Suprapubic skin (tissue), 4 donors: Measurements from ENCODE around the gene RGMA. TPM values are rescaled to one million over a fixed set of nuclear protein-coding genes. Genes with fewer than 3 reads are reported as not detected.

Experiments used
- DNase-seq, 2 donors: peaks; one replicate each; pipeline ENCODE4 v3.0.0-alpha.2; 2019; ENCODE audit warnings: low spot score in 2 of 2
- H3K27ac ChIP-seq: fragments of 200-600 bp; sonication (generic); one replicate; pipeline ENCODE4 v1.5.1; 2019
- H3K27me3 ChIP-seq: fragments of 200-600 bp; sonication (generic); one replicate; pipeline ENCODE4 v1.5.1; 2019
- H3K36me3 ChIP-seq: fragments of 200-600 bp; sonication (generic); one replicate; pipeline ENCODE4 v1.5.1; 2019
- H3K4me1 ChIP-seq: fragments of 200-600 bp; sonication (generic); one replicate; pipeline ENCODE4 v1.5.1; 2019
- H3K4me3 ChIP-seq: fragments of 200-600 bp; sonication (generic); one replicate; pipeline ENCODE4 v1.5.1; 2019; ENCODE audit warnings: mild to moderate bottlenecking
- H3K9me3 ChIP-seq: fragments of 200-600 bp; sonication (generic); one replicate; pipeline ENCODE4 v1.5.1; 2019
- EP300 ChIP-seq: sonication (generic); formaldehyde crosslinking; IDR thresholded peaks from one replicate; pipeline ENCODE4 v1.6.1; 2017; ENCODE audit warnings: antibody characterized with exemption
- POLR2A ChIP-seq, 2 donors: fragments of 450-650 bp; IDR thresholded peaks; one replicate each; pipeline ENCODE4 v1.6.1; 2017; ENCODE audit warnings: antibody characterized with exemption in 2 of 2, mild to moderate bottlenecking in 2 of 2, moderate library complexity in 2 of 2
- POLR2AphosphoS5 ChIP-seq, 3 donors: sonication (generic); formaldehyde crosslinking; IDR thresholded peaks; one replicate each; pipeline ENCODE4 v1.6.1; 2017; ENCODE audit warnings: antibody characterized with exemption in 3 of 3
- WGBS: methylation state at CpG from one replicate; pipeline ENCODE4 v1.1.5; 2018; 5-methylcytosine and 5-hydroxymethylcytosine counted together
- total RNA-seq, 4 donors: library from RNA; depleted of rRNA; stranded (reverse); fragments of >200 nt; gene quantifications; one replicate each; pipeline ENCODE4 v1.1.0, GENCODE V29; 2016
- TF ChIP-seq, protein P1 (sequence below), 2 donors: fragments of 200-600 bp in 1 of 2; fragments of 450-650 bp in 1 of 2; sonication (generic) in 1 of 2; IDR thresholded peaks; one replicate each; pipeline ENCODE4 v1.5.1; 2016 to 2019; ENCODE audit warnings: antibody characterized with exemption in 2 of 2, mild to moderate bottlenecking in 1 of 2, moderate library complexity in 1 of 2

RGMA gene
- total RNA-seq, 4 donors from 2014 or later = 11.1 to 18.7 (median 15.6) TPM

DNA sequence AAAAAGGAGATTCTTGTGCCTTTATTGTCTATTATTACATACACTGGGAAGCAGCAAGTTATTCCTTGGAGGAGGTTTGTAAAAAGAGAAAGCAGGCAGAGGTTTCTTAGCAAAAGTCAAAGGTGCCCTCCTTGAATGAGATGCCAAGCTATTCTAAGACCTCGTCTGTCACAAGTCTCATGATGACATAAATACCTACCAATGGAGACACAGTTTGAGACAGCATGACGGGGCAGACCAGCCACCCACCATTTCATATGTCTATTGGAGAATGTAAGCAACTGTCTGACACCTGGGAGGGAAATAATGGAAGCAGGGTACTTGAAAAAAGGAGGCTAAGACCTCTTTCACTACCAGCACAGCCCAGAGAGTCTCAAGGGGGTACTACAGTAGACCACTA is 2.2 kb downstream of the RGMA start:
- Histone ChIP-seq H3K4me3 (no peak overlapping the region), H3K9me3 (no peaks in the 10 kb centered on the region), H3K36me3 (no peaks in the 10 kb centered on the region), H3K4me1 (peaks cover 25% of the 10 kb centered on the region), H3K27me3 (peaks cover 25% of the 10 kb centered on the region), H3K27ac (no peak overlapping the region)
- 78% methylated on average over 2 of the region's 2 CpGs for WGBS
- no peak for TF ChIP-seq EP300
- TF ChIP-seq POLR2AphosphoS5 (IDR thresholded peaks at IDR 0.05) = no peak
- no peak for TF ChIP-seq POLR2A (IDR thresholded peaks at IDR 0.05)
- TF ChIP-seq, protein P1, sequence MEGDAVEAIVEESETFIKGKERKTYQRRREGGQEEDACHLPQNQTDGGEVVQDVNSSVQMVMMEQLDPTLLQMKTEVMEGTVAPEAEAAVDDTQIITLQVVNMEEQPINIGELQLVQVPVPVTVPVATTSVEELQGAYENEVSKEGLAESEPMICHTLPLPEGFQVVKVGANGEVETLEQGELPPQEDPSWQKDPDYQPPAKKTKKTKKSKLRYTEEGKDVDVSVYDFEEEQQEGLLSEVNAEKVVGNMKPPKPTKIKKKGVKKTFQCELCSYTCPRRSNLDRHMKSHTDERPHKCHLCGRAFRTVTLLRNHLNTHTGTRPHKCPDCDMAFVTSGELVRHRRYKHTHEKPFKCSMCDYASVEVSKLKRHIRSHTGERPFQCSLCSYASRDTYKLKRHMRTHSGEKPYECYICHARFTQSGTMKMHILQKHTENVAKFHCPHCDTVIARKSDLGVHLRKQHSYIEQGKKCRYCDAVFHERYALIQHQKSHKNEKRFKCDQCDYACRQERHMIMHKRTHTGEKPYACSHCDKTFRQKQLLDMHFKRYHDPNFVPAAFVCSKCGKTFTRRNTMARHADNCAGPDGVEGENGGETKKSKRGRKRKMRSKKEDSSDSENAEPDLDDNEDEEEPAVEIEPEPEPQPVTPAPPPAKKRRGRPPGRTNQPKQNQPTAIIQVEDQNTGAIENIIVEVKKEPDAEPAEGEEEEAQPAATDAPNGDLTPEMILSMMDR (IDR thresholded peaks at IDR 0.05) = no peak
- DNase-seq = no peak

DNA sequence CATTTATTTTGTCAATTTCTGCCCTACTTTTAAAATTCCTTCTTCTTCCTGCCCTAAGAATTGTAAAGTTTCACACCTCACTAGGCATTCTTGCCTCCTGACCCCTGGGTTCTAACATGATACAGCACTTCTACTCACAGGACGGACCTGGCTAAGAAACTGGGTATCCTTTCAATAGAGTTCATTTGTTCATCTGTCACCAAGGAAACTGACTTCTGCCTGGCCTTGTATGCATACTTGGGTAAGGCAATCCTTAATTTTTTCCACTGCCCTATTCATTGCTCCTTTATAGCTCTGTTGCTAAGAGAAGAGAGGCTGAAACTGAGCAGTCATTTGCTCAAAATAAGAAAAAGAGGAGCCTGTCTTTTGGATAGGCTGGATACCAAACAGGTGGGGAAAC is 3.3 kb downstream of the RGMA start:
- H3K27me3 ChIP-seq = peaks cover 25% of the 10 kb centered on the region
- H3K27ac ChIP-seq = no peak overlapping the region
- TF ChIP-seq EP300 = no peak
- no peak for TF ChIP-seq POLR2A (IDR thresholded peaks at IDR 0.05)
- TF ChIP-seq POLR2AphosphoS5 (IDR thresholded peaks at IDR 0.05) = no peak
- TF ChIP-seq, protein P1 (IDR thresholded peaks at IDR 0.05) = no peak
- DNase-seq = no peak
- 91% methylated on average over 1 of the region's 1 CpG for WGBS
- no peaks in the 10 kb centered on the region for H3K9me3 ChIP-seq
- no peaks in the 10 kb centered on the region for H3K36me3 ChIP-seq
- peaks cover 25% of the 10 kb centered on the region for H3K4me1 ChIP-seq
- H3K4me3 ChIP-seq = no peak overlapping the region

DNA sequence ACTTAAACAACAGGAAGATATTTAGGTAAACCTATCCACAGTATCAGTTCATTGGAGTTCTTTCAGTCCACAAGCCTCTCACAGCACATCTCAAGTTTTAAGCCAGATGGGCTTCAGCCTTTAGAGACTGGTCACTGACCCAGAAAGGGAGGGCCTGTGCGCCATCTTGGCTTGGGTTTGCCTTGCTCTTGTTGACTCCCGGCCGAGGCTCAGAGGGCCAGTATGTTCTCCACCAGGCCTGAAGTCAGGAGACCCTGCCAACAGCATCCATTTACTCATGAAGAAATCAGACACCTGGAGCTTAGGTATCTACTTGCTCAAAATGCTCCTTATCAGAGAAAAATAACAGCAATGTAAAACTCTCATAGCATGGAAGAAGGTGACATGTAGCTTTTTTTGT is 6.2 kb downstream of the RGMA start:
- Histone ChIP-seq H3K27me3 (peaks cover 16% of the 10 kb centered on the region), H3K4me1 (peaks cover 7% of the 10 kb centered on the region), H3K4me3 (no peak overlapping the region), H3K36me3 (no peaks in the 10 kb centered on the region), H3K27ac (no peak overlapping the region), H3K9me3 (no peaks in the 10 kb centered on the region)
- TF ChIP-seq POLR2A (IDR thresholded peaks at IDR 0.05) (no peak), POLR2AphosphoS5 (IDR thresholded peaks at IDR 0.05) (no peak), EP300 (no peak)
- TF ChIP-seq, protein P1 (IDR thresholded peaks at IDR 0.05) = no peak
- 94% methylated on average over 3 of the region's 3 CpGs for WGBS
- no peak for DNase-seq

DNA sequence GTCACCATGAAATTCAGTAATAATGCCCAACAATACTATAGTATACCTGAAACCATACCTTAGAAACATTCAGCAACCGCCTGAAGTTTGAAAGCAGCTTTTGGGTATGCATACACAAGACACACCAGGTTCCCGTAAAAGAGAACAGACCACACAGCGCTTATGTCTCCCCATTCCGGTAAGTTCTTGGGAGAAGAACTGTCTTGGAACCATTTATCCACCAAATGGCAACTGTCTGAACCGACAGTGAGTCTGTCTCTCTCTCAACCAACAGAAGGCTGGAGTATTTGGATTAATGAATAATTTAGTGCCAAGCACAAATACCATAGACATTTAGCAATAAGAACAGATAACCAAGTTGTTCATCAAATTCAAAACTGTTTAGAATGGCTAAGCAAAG is 7.6 kb downstream of the RGMA start:
- Histone ChIP-seq H3K9me3 (no peaks in the 10 kb centered on the region), H3K27ac (no peak overlapping the region), H3K27me3 (peaks cover 8% of the 10 kb centered on the region), H3K4me3 (no peak overlapping the region), H3K36me3 (no peaks in the 10 kb centered on the region), H3K4me1 (no peaks in the 10 kb centered on the region)
- no peak for DNase-seq
- TF ChIP-seq POLR2A (IDR thresholded peaks at IDR 0.05) (no peak), POLR2AphosphoS5 (IDR thresholded peaks at IDR 0.05) (no peak), EP300 (no peak)
- TF ChIP-seq, protein P1 (IDR thresholded peaks at IDR 0.05) = no peak
- WGBS = 87% methylated on average over 5 of the region's 5 CpGs

DNA sequence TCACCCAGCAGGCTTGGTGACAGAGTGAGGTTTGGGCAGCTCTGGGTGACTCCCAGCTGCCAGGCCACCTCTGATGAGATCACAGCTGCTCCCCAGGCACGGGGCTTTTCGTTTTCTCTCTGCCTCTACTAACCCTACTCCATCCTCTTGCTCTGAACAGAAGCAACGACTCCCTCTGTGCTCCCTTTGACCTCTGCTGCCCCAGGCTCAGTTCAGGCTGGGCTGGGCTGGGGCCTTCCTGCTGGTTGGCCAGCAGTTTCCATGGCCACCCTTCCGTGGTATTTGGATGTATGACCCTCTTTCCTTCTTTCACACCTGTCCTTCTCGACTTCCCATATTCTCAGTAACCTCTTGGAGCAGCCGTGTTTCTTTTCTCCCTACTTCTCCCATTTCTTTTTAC is 8.6 kb downstream of the RGMA start:
- Histone ChIP-seq H3K4me3 (no peak overlapping the region), H3K27ac (no peak overlapping the region), H3K9me3 (no peaks in the 10 kb centered on the region), H3K36me3 (no peaks in the 10 kb centered on the region), H3K4me1 (no peaks in the 10 kb centered on the region), H3K27me3 (peaks cover 6% of the 10 kb centered on the region)
- whole genome bisulfite sequencing = 63% methylated on average over 6 of the region's 6 CpGs
- DNase-seq = no peak
- no peak for TF ChIP-seq EP300
- TF ChIP-seq, protein P1 (IDR thresholded peaks at IDR 0.05) = no peak
- TF ChIP-seq POLR2AphosphoS5 (IDR thresholded peaks at IDR 0.05) = no peak
- no peak for TF ChIP-seq POLR2A (IDR thresholded peaks at IDR 0.05)
